Testis (tissue), 3 donors: ENCODE data around the gene COL4A6. TPM values are rescaled to one million over a fixed set of nuclear protein-coding genes. Genes with fewer than 3 reads are reported as not detected.

Source experiments
- DNase-seq: peaks from one replicate; pipeline ENCODE4 v3.0.0-alpha.2; 2019
- H3K27ac ChIP-seq, 2 donors: fragments of 200-600 bp; sonication (generic); one replicate each; pipeline ENCODE4 v1.5.1; 2019
- H3K27me3 ChIP-seq: fragments of 200-600 bp; sonication (generic); one replicate; pipeline ENCODE4 v1.5.1; 2019
- H3K36me3 ChIP-seq: fragments of 200-600 bp; sonication (generic); one replicate; pipeline ENCODE4 v1.5.1; 2017; ENCODE audit warnings: low read depth; ENCODE audit errors: missing control alignments
- H3K4me1 ChIP-seq: fragments of 200-600 bp; sonication (generic); one replicate; pipeline ENCODE4 v1.5.1; 2019
- H3K4me3 ChIP-seq, 2 donors: fragments of 200-600 bp; sonication (generic); one replicate each; pipeline ENCODE4 v1.5.1; 2017 to 2019
- H3K9me3 ChIP-seq: fragments of 200-600 bp; sonication (generic); one replicate; pipeline ENCODE4 v1.5.1; 2017
- CTCF ChIP-seq, 3 experiments: fragments of 450-650 bp in 2 of 3; fragments of 200-600 bp in 1 of 3; sonication (generic) in 1 of 3; IDR thresholded peaks; one replicate each; pipeline ENCODE4 v1.5.1; 2016 to 2019; ENCODE audit warnings: antibody characterized with exemption in 3 of 3, mild to moderate bottlenecking in 2 of 3, moderate library complexity in 1 of 3
- POLR2A ChIP-seq: fragments of 450-650 bp; IDR thresholded peaks from one replicate; pipeline ENCODE4 v1.6.1; 2017; ENCODE audit warnings: antibody characterized with exemption, mild to moderate bottlenecking, moderate library complexity
- WGBS, 2 donors: methylation state at CpG; one replicate each; pipeline ENCODE4 v1.1.5; 2018; 5-methylcytosine and 5-hydroxymethylcytosine counted together
- intact Hi-C: fragments of 100-400 bp; cut with DNase I; formaldehyde crosslinking; loops from one replicate; pipeline ENCODE4 v1.15.1; 2023; ENCODE audit warnings: low total_unique reads
- polyA plus RNA-seq: library from polyadenylated mRNA; stranded (reverse); fragments of 350-450 nt; fragmentation: Illumina TruSeq; extraction: RNeasy Lipid Tissue Mini Kit (QIAGEN cat#74804); gene quantifications from one replicate; pipeline ENCODE4 v1.2.3, GENCODE V29; 2014; ENCODE audit warnings: low read depth, low replicate concordance; ENCODE audit not compliant: insufficient read depth
- total RNA-seq, 2 donors: library from RNA; depleted of rRNA; stranded (reverse); fragments of >200 nt; gene quantifications; one replicate each; pipeline ENCODE4 v1.2.3, GENCODE V29; 2016

Gene COL4A6
- total and polyA plus RNA-seq, 3 donors from 2014 or later, result 2.4 to 4.9 (median 3.5) TPM

- H3K36me3 ChIP-seq, result no peaks in the 10 kb centered on the region
- H3K4me1 ChIP-seq, result no peaks in the 10 kb centered on the region
- no peak overlapping the region for H3K27ac ChIP-seq
- no peak for DNase-seq
- WGBS, 2 donors, result 79 to 85% methylated on average over 5 of the region's 5 CpGs
- H3K27me3 ChIP-seq, result no peaks in the 10 kb centered on the region
- TF ChIP-seq CTCF (IDR thresholded peaks at IDR 0.05) (no peak), POLR2A (no peak)
- no peaks in the 10 kb centered on the region for H3K9me3 ChIP-seq
- no peak overlapping the region for H3K4me3 ChIP-seq
- intact Hi-C loops, result no loop called here
These were observed 3.0 kb downstream of the COL4A6 start for GRCh38 chrX:108435261-108435660.

GRCh38 chrX:108426262-108426661, 12.0 kb downstream of the COL4A6 start:
- intact Hi-C loops, result no loop called here
- Histone ChIP-seq H3K27ac (no peak overlapping the region), H3K4me1 (no peaks in the 10 kb centered on the region), H3K36me3 (no peaks in the 10 kb centered on the region), H3K27me3 (no peaks in the 10 kb centered on the region), H3K4me3 (no peak overlapping the region), H3K9me3 (no peaks in the 10 kb centered on the region)
- no peak for DNase-seq
- TF ChIP-seq POLR2A (no peak), CTCF (IDR thresholded peaks at IDR 0.05) (no peak)
- 70 to 73% methylated on average over 1 of the region's 1 CpG for WGBS, 2 donors

DNA sequence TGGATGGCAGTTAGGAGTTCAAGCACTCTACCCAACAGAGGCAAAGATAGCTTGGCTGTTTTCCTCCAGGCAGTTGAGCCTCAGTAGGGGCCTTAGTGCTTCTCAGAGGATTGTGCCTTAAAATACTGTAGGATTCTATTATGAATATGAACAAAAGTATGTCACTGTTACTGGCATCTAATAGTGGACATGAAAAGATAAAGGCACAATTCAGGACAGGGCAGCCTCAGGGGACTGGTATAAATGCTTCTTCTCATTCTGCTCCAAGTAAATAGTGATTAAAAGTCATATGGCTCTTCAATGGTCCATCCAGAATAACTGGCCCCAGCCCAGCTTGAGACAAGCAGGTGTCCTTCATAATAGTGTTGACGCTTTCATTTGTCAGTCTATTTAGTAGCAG, 17.7 kb downstream of the COL4A6 start:
- no peaks in the 10 kb centered on the region for H3K27me3 ChIP-seq
- no peaks in the 10 kb centered on the region for H3K9me3 ChIP-seq
- H3K4me3 ChIP-seq, result no peak overlapping the region
- intact Hi-C loops, result no loop called here
- no peak overlapping the region for H3K27ac ChIP-seq
- no peak for TF ChIP-seq CTCF (IDR thresholded peaks at IDR 0.05)
- TF ChIP-seq POLR2A, result no peak
- WGBS, 2 donors, result 83 to 100% methylated on average over 1 of the region's 1 CpG
- no peaks in the 10 kb centered on the region for H3K4me1 ChIP-seq
- H3K36me3 ChIP-seq, result no peaks in the 10 kb centered on the region
- no peak for DNase-seq

- no peak for TF ChIP-seq CTCF (IDR thresholded peaks at IDR 0.05)
- no peak for TF ChIP-seq POLR2A
- DNase-seq, result no peak
- H3K4me3 ChIP-seq, result no peak overlapping the region
- H3K9me3 ChIP-seq, result no peaks in the 10 kb centered on the region
- 72 to 80% methylated on average over 1 of the region's 1 CpG for WGBS, 2 donors
- H3K4me1 ChIP-seq, result no peaks in the 10 kb centered on the region
- H3K36me3 ChIP-seq, result no peaks in the 10 kb centered on the region
- no peak overlapping the region for H3K27ac ChIP-seq
- intact Hi-C loops, result no loop called here
- no peaks in the 10 kb centered on the region for H3K27me3 ChIP-seq
These were observed 18.8 kb downstream of the COL4A6 start for GRCh38 chrX:108419401-108419800.

DNA sequence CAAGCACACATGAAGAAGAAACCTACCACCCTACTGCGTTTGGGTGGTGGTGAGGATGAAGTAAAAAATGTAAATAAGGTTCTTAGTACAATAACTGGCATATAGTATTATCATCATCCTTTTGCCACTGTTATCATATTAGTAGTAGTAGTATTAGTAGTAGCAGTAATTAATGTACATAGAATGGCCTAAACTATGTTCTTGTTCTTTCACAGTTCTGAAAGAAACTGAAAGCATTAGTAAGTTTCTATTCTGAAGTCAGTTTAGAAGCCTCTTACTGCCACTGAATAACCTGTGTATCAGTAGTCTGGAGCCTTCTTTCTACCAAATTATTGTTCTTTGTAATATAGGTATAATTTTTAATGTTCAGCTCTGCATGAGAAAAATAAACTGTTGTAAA, 21.0 kb downstream of the COL4A6 start:
- intact Hi-C loops, result no loop called here
- no peak overlapping the region for H3K27ac ChIP-seq

More for the DNA sequence above, 21.0 kb downstream of the COL4A6 start:
- Histone ChIP-seq H3K9me3 (no peaks in the 10 kb centered on the region), H3K4me1 (no peaks in the 10 kb centered on the region), H3K27me3 (no peaks in the 10 kb centered on the region), H3K4me3 (no peak overlapping the region), H3K36me3 (no peaks in the 10 kb centered on the region)
- DNase-seq, result no peak
- no peak for TF ChIP-seq POLR2A
- no peak for TF ChIP-seq CTCF (IDR thresholded peaks at IDR 0.05)
- WGBS, 2 donors, result 60 to 69% methylated on average over 1 of the region's 1 CpG
